GM19467 (cell line): Measurements from ENCODE around the gene RAP1B.
A peak's percentile ranks its signal among the peaks of the same experiment; 100 is the strongest.
"Not testable (repeated sequence)": the region's sequence is repeated elsewhere in the genome, so short reads cannot be mapped to it uniquely, and the experiment has no call there.

ENCODE experiments used
- ATAC-seq: cut with Tn5 transposase; IDR thresholded peaks from one replicate; pipeline ENCODE4 v1.9.1; 2021; ENCODE audit warnings: mild to moderate bottlenecking, moderate library complexity; ENCODE audit not compliant: unreplicated experiment

RAP1B gene

DNA sequence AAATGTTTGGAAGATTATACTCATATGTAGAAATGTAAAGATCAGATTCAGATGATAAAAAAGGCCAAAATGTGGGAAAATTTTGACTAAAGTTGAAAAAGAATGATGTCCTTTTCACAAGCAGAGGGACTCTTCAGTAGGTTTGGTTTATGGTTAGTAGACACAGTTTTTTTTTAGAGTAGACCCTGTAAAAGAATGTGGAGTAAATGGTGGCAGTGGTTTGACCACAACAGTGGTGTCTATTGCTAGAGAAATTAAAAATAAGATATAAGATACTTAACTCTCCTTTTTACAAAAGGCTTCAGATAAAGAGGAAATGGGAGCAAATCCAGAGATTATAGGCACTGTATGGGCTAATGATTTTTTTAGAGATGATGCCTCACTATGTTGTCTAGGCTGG, 21.8 kb downstream of the RAP1B start:
- ATAC-seq, result no peak

DNA sequence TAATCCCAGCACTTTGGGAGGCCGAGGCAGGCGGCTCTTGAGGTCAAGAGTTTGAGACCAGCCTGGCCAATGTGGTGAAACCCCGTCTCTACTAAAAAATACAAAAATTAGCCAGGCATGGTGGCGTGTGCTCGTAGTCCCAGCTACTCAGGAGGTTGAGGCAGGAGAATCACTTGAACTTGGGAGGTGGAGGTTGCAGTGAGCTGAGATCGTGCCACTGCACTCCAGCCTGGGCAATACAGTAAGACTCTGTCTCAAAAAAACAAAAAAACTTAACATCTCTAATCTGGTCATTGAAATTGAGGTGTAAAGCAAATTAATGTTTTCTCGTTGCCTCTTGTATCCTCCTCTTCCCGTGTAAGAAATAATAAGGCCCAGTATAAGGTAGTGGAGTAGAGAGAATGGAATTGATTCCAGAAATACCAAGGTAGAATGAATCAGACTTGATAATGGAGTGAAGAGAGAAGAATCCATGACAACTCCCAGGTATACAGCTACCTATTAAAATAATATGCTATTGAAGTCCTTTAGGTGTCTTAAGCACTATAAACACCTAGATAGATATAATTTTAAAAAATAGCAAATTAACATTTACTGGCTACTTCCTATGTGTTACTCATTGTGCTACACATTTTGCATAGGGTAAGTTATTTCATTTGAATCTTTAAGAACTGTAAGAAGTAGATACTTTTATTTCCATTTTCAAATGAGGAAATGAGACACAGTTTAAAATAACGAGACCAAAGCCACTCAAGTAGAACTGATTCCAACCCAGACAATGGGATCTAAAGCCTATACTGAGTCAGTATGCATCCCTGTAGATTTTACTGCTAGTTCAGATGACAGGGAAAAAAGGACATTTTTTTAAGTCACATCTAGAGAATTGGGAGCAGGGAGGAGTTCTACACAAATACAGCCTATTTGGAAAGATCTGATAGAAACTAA, 23.2 kb downstream of the RAP1B start:
- ATAC-seq, result no peak

DNA sequence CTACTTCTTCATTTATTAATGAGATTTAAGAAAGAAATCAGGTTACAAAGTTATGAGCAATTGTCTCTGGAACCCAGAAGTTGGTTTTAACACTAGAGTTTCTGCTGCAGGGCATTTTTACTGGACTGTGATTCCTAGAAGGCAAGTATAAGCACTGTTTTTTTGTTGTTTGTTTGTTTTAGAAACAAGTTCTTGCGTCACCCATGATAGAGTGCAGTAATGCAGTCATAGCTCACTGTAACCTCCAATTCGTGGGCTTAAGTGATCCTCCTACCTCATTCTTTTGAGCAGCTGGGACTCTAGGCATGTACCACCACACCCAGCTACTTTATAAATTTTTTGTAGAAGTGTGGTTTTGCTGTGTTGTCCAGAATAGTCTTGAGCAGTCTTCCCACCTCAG, 25.6 kb downstream of the RAP1B start:
- no peak for ATAC-seq

DNA sequence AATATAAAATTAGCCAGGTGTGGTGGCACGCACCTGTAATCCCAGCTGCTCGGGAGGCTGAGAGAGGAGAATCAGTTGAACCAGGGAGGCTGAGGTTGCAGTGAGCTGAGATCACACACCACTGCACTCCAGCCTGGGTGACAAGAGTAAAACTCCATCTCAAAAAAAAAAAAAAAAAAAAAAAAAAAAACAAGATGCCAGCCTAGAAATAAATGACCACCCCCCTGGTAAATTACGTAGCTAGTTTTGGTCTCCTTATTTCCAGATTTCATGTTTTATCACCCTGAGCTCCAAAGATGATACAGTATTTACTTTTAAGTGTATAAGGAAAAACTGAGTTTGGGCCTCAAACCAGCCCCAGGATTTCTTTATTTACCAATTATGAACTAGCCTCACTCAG, 26.7 kb downstream of the RAP1B start:
- ATAC-seq, result not testable (repeated sequence)

DNA sequence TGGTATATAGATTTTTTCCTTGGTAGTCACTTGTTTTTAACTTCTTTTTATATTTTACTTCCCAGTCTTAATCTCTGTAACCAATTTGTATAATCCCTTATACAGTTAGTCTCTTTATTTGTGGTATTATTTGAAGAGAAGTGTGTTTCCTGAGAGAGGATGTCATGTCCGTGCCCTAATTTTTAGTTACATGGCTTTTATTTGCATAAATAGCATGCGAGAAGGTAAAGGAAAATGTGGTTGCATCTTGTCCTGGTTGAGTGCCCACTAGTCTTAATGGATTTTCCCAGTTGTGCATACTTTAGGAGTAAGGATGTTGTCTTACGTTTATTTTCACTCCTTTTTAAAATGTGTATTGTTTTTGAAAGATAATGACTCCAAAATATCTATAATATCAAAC, 27.5 kb downstream of the RAP1B start:
- no peak for ATAC-seq

DNA sequence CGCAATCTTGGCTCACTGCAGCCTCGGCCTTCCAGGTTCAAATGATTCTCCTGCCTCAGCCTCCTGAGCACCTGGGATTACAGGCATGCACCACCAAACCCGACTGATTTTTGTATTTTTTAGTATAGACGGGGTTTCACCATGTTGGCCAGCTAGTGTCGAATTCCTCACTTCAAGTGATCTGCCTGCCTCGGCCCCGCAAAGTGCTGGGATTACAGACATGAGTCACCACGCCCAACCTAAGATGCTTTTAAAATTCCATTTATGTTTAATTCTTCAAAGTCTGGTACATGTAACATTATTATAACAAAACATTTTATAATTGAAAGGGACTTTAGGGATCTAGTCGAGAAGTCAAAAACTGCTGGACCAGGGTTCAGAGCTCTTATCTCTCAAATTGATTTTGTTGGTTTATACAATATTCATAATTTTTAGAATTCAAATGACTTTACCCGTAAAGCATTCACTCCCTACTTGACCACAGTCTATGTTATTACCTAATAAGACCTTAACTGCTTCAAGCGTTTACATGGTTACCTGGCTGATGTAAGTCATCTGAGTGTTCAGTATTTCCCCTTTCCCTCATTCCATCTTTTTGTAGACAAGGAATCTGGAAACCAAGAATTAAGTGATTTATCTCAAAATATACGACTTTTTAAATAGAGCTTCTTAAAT, 28.2 kb downstream of the RAP1B start:
- ATAC-seq, result no peak

DNA sequence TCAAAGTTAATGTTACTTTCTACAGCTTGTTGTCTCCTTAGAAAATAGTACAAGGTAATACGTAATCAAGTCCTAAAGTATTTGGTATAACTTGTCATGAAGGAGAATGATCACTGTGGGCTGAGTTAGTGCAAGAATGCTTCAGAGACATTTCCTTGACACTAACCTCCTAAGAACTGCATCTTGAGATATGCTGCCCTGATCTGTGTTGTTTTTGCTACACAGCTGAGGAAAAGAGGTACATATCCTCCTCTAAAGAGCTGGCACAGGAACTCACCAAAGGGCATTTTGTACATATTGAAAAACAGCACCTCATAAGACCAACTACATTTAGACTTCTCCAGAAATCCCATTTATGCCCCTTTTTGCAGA, 28.7 kb downstream of the RAP1B start:
- no peak for ATAC-seq

DNA sequence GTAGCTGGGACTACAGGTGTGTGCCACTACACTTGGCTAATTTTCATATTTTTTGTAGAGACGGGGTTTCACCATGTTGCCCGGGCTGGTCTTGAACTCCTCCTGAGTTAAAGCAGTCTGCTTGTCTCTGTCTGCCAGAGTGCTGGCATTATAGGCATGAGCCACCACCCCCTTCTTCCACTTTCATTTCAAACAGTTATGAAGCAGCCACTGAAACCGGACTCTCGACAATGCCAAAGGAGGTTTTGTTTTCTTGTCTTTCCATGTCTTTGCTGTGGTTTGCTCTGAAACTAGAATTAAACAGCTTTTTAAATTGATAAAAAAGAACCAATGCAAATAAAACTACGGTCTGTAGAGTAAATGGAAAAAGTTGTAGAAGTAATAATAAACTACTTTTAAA, 30.4 kb downstream of the RAP1B start:
- ATAC-seq, result peak; percentile 93

DNA sequence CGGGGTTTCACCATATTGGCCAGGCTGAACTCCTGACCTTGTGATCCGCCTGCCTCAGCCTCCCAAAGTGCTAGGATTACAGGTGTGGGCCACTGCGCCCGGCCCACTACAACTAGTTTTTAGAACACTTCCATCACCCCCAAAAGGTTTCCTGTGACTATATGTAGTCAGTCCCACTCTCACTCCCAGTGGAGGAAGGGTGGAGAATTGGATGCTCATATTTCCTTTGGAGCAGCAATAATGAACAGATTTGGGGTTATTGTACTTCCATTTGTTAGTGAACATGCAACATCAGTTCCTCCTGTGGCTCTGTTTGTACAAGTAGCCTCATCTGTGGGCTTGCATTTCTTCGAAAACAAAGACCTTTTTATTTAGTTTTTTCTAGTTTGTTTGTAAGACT, 35.8 kb downstream of the RAP1B start:
- ATAC-seq, result no peak

DNA sequence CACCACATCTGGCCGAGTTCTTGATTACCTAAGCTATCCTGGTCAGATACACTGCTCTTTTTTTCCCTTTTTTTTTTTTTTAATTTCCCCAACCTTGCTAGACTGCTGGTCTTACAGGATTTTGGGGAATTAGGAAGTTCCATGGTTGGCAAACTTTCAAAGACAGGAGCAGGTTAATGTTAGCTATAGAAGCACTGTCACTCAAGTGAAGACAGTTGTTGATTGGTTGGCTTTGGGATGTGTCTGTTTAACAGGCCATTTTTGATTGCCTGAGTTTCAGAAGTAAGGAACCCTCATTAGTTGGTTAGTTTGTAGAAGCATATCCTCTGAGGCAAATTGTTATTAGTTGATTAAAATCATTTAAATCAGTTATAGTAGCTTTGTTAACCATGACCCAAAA, 36.8 kb downstream of the RAP1B start:
- ATAC-seq, result no peak

DNA sequence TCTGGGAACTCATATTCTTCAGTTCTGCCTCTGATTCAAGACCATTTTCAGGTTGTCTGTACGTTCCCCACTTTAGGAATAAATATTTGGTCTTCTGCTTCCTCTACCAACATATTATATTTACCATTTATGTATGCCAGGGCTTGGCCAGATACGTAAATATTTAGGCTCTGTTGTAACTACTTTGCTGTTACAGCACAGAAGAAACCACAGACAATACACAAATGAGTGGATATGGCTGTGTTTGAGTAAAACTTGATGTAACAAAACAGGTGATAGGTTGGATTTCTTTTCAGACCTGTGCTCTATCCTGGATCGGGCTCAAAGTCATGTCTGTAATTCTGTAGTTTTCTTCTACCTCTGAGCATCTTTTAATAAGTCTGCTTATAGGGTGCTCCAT, 37.5 kb downstream of the RAP1B start:
- ATAC-seq, result no peak

DNA sequence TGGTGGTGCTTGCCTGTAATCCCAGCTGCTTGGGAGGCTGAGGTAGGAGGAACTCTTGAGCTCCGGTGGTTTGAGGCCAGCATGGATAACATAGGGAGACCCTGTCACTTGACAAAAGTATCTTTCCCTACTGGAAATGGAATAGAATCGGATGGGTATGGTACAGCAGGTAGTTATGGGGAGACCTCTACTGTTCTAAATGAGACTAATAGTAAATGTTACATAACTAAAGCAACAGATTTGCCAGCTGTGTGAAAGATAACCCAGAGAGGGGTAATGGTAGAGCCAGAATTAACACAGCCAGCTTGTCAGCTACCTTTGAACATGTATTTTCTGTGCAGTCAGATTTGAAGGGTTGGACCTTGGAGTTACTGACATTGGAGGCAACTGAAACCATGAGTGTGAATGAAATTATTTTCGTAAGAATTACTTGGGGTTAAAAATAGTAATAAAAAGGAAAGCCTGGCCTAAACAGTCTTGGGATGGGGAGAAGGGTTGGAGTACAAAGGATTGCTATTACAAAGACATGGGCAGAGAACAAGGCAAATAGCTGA, 54.4 kb downstream of the RAP1B start:
- no peak for ATAC-seq

DNA sequence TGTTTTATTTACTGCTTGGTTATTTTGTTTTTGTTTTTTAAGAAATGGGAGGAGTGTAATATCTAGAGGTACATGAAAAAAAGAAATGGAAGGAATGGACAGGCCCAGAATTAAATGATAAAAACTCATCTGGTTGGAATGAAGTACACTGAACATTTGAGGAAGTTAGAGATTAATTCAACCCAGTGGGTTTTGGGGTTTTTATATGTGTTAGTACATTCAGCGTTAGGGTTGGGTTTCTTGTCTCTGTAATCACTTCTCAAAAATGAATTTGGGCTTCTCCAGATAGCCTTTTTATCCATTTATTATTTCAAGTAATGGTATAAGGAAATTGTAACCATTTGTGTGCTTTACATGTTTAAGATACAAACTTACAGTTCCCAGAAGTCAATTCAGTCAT, 56.6 kb downstream of the RAP1B start:
- no peak for ATAC-seq

DNA sequence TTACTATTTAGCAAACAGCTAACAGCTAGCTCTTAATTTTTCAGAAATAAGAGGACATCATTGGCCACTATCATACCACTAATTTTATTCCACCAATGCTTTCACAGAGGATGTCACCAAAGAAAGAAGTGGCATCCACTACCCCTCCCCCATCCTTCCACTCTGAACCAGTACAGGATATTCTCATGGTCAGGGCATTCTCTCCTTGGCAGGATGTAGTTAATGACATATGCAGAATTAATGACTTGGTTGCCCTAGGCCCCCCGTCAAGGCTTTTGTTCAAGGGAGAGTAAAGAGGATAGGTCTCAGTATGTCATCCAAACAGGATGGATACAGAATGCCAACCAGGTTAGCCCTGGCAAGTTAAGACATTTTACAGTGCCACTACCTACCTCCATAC, 57.2 kb downstream of the RAP1B start:
- no peak for ATAC-seq

DNA sequence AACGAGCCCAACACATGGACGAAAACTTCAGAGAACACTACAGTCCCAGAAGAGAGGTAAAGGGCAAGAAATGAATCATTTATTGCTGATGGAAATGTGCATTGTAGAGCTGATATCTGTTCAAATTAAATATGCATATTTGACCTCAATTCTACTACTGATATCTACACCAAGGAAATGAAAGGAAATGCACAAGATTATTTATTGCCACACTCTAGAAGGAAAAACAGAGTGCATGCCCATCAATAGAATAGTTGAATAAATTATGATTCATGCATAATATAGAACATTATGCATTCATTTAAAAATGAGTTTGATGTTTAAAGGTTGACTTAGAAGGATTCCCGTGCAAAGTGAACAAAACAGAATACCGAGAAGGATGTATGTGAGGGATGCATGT, 60.5 kb downstream of the RAP1B start:
- ATAC-seq, result no peak

DNA sequence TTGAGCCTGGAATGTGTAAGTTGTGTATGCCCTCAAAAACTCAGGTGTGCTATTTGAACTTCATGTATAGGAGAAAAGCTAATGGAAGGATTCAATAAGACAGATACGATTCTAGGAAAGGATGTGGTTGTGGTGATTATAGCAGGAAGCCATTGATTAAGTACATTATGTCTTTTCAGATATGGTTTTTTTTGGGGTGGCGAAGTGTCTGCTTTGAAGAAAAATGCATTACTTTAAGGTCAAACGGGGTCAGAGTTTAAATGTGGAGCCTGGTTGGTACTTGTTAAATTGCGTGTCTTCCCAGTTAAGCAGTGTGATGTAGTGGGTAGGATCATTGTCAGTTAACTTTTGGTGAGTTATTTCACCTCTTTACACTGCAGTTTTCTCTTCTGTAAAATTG, 63.1 kb downstream of the RAP1B start:
- ATAC-seq, result no peak

DNA sequence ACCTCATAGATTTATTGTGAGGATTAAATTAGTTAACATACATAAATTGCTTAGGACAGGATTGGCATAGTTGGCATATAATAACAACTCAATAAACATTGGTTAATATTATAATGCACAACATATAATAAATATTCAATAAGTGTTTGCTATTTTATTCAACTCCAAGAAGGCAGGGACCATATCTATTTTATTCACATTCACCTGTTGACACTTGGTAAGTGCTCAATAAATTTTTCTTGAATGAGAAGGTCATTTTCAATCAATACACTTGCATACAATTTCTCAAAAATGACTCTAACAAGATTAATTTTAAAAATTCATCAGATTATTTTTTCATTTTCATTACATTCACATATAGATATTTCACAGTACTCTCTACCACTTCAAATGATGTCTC, 63.7 kb downstream of the RAP1B start:
- ATAC-seq, result no peak

DNA sequence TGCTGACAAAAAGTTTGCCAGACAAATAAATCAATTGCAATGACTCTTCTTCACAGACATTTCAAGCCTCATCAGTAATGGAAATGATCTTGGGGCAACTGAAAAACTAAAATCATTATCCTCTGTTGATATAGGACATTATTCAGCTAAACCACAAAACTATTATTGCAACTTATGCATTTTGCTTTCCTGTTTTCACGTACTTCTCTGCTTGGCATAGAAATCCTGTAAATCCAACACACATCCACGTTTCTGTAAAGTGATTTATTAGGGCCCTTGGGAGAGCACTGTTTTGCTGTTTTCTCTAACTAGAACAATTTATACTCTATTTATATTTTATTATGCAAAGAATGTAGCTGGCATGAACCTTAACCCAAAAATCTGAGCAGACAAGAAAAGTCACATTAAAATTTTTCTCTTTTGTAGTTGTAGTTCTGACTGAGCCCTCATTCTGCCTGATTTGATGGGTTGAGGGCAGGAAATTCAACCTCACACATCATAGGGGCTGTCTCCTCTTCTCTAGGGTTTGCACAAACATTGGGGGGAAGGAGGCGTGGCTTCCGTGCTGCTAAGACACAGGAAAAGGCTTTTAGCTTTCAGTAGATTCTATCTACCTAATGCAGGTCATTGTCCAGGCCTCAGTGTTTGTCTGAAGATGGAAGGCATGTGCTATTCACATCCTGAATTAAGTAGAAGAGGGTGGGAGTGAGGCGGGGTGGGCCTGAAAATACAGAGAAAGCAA, 64.6 kb downstream of the RAP1B start:
- no peak for ATAC-seq

DNA sequence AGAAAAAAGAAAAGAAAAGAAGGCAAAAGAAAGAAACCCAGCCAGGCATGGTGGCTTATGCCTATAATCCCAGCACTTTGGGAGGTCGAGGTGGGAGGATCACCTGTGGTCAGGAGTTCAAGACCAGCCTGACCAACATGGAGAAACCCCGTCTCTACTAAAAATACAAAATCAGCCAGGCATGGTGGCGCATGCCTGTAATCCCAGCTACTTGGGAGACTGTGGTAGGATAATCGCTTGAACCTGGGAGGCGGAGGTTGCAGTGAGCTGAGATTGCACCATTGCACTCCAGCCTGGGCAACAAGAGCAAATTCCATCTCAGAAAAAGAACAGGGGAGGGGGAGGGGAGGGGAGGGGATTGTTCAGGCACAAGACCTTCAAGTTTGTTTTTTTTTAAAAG, 66.2 kb downstream of the RAP1B start:
- not testable (repeated sequence) for ATAC-seq

DNA sequence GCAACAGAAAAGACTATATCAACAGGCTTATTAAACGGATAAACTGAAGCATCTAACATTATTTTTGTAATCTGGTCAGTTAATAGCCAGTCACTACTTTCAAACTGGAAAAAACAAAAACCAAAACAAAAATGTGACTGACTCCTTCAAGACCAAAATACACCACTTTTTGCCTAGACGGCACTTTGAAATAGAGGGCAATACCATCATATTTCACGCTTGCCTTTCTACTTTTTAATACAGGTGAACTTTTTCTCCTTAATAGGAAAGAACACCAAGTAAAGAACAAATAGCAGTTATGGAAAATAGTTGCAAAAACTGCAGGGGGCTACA, 75.5 kb downstream of the RAP1B start:
- no peak for ATAC-seq
